ENCODE data around the gene FSTL4. TPM values are rescaled to one million over a fixed set of nuclear protein-coding genes. Genes with fewer than 3 reads are reported as not detected.

The FSTL4 gene
- total and polyA plus RNA-seq, 4 donors: 0.02 to 0.18 TPM; not detected in 2

DNA sequence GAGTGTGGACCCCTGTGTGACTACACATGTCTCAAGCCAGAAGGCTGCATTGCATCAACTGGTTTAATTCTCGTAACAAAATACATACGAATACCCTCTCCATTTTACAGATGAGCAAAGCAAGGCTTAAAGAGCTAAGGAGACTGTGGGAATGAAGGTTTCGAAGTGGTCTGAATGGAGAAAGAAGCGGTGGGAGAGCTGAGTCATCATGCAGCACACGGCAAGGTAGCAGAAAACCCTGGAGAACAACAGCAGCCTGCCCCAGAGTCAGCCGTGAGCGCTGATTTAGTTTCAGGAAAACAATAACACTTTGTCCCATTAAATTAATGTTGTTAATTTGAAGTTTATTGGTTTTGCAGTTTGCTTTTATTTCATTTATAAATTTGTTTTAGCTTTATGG lies 336.7 kb downstream of the FSTL4 start:
- Histone ChIP-seq H3K9ac (ENCODE audit: low read depth in 1 of 2, low read length in 2 of 2) (no peak overlapping the region), H3K4me1 (ENCODE audit: control insufficient read depth in 4 of 4, insufficient read depth in 4 of 4, low read length in 3 of 4) (no peaks in the 10 kb centered on the region), H3K27ac (ENCODE audit: low read depth in 1 of 2, low read length in 2 of 2) (no peak overlapping the region), H3K36me3 (ENCODE audit: control insufficient read depth in 4 of 4, insufficient read depth in 3 of 4, low read depth in 1 of 4, low read length in 3 of 4) (no peaks in the 10 kb centered on the region), H3K27me3 (ENCODE audit: control insufficient read depth in 4 of 4, insufficient read depth in 4 of 4, low read length in 3 of 4) (no peaks in the 10 kb centered on the region), H3K9me3 (ENCODE audit: control insufficient read depth in 4 of 4, low read length in 3 of 4) (no peaks in the 10 kb centered on the region), H3K4me3 (ENCODE audit: low read depth in 1 of 3, low read length in 3 of 3) (no peak overlapping the region)
- DNase-seq (ENCODE audit: low spot score): no peak
- TF ChIP-seq, protein P1, sequence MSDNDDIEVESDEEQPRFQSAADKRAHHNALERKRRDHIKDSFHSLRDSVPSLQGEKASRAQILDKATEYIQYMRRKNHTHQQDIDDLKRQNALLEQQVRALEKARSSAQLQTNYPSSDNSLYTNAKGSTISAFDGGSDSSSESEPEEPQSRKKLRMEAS (IDR thresholded peaks at IDR 0.05): no peak
- TF ChIP-seq SP1 (IDR thresholded peaks at IDR 0.05): no peak
- TF ChIP-seq TAF1 (conservative IDR thresholded peaks at IDR 0.05): no peak
- WGBS: 95% methylated on average over 7 of the region's 7 CpGs

DNA sequence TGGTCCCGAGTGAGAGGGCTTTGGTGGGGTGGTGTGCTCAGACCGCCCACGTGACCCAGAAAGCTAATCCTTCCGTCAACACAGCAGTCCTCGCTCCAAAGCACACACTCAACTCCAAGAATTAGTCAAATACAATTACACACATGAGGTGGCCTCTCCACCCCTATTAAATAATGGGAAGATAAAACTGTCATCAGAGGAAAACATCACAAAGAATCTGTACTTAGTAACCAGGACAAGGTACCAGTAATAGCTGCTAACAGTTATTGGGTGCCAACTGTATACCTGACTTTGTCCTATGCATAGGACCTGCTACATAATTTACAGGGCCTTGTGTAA lies 337.8 kb downstream of the FSTL4 start:
- no peak for DNase-seq (ENCODE audit: low spot score)
- Histone ChIP-seq H3K36me3 (ENCODE audit: control insufficient read depth in 4 of 4, insufficient read depth in 3 of 4, low read depth in 1 of 4, low read length in 3 of 4) (no peaks in the 10 kb centered on the region), H3K4me3 (ENCODE audit: low read depth in 1 of 3, low read length in 3 of 3) (no peak overlapping the region), H3K27ac (ENCODE audit: low read depth in 1 of 2, low read length in 2 of 2) (no peak overlapping the region), H3K4me1 (ENCODE audit: control insufficient read depth in 4 of 4, insufficient read depth in 4 of 4, low read length in 3 of 4) (no peaks in the 10 kb centered on the region), H3K9me3 (ENCODE audit: control insufficient read depth in 4 of 4, low read length in 3 of 4) (no peaks in the 10 kb centered on the region), H3K9ac (ENCODE audit: low read depth in 1 of 2, low read length in 2 of 2) (no peak overlapping the region), H3K27me3 (ENCODE audit: control insufficient read depth in 4 of 4, insufficient read depth in 4 of 4, low read length in 3 of 4) (no peaks in the 10 kb centered on the region)
- TF ChIP-seq NR2F2 (IDR thresholded peaks at IDR 0.05): no peak
- WGBS: 69% methylated on average over 5 of the region's 5 CpGs

DNA sequence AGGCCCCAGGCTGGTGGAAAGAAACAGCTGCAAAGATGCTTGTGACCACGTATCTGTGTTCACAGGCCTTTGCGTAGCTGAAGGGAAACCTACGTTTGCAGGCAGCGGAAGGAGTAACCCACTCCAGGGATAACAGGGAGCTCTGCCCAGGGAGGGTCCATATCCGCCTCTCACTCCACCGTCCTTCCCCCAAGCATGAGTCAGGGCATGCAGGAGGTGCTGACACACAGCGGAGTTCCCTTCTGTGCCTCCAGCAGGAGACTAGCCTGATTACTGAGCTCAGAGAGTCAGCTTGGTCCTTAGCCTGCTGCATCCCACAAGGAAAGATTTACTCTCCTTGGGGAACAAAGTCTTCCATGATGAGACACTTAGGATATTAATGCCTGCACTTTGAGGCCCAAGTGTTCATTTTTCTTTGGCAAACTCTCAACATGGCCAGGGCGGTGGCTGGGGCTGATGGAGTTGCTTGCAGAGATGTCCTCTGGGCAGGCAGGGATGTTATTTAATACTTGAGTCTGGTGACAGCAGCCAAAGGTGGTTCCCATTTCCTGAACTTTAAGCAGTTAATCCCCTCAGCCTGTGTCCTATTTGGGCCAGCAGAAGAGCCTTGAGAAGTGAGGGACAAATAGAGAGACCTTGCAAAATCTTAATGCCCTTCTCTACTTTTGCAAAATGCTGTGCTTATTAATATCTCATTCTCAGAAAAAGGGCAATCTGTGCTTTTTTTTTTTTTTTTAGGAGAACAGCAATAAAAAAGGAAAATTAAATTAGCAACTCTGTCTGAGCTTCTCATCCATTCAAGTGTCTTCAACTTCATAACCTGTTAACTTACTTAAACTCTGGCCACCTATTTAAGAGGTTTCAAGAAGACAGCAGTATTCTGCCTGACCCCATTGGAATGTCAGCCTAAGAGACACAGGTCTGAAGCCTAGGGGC lies 338.4 kb downstream of the FSTL4 start:
- 78% methylated on average over 8 of the region's 8 CpGs for WGBS
- no peak for DNase-seq (ENCODE audit: low spot score)
- Histone ChIP-seq H3K4me3 (ENCODE audit: low read depth in 1 of 3, low read length in 3 of 3) (no peak overlapping the region), H3K4me1 (ENCODE audit: control insufficient read depth in 4 of 4, insufficient read depth in 4 of 4, low read length in 3 of 4) (no peaks in the 10 kb centered on the region), H3K27ac (ENCODE audit: low read depth in 1 of 2, low read length in 2 of 2) (no peak overlapping the region), H3K9ac (ENCODE audit: low read depth in 1 of 2, low read length in 2 of 2) (no peak overlapping the region), H3K27me3 (ENCODE audit: control insufficient read depth in 4 of 4, insufficient read depth in 4 of 4, low read length in 3 of 4) (no peaks in the 10 kb centered on the region), H3K36me3 (ENCODE audit: control insufficient read depth in 4 of 4, insufficient read depth in 3 of 4, low read depth in 1 of 4, low read length in 3 of 4) (no peaks in the 10 kb centered on the region), H3K9me3 (ENCODE audit: control insufficient read depth in 4 of 4, low read length in 3 of 4) (no peaks in the 10 kb centered on the region)
- TF ChIP-seq NR2F2 (IDR thresholded peaks at IDR 0.05): no peak
- TF ChIP-seq, protein P2, sequence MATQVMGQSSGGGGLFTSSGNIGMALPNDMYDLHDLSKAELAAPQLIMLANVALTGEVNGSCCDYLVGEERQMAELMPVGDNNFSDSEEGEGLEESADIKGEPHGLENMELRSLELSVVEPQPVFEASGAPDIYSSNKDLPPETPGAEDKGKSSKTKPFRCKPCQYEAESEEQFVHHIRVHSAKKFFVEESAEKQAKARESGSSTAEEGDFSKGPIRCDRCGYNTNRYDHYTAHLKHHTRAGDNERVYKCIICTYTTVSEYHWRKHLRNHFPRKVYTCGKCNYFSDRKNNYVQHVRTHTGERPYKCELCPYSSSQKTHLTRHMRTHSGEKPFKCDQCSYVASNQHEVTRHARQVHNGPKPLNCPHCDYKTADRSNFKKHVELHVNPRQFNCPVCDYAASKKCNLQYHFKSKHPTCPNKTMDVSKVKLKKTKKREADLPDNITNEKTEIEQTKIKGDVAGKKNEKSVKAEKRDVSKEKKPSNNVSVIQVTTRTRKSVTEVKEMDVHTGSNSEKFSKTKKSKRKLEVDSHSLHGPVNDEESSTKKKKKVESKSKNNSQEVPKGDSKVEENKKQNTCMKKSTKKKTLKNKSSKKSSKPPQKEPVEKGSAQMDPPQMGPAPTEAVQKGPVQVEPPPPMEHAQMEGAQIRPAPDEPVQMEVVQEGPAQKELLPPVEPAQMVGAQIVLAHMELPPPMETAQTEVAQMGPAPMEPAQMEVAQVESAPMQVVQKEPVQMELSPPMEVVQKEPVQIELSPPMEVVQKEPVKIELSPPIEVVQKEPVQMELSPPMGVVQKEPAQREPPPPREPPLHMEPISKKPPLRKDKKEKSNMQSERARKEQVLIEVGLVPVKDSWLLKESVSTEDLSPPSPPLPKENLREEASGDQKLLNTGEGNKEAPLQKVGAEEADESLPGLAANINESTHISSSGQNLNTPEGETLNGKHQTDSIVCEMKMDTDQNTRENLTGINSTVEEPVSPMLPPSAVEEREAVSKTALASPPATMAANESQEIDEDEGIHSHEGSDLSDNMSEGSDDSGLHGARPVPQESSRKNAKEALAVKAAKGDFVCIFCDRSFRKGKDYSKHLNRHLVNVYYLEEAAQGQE (IDR thresholded peaks at IDR 0.05): no peak
- TF ChIP-seq, protein P3, sequence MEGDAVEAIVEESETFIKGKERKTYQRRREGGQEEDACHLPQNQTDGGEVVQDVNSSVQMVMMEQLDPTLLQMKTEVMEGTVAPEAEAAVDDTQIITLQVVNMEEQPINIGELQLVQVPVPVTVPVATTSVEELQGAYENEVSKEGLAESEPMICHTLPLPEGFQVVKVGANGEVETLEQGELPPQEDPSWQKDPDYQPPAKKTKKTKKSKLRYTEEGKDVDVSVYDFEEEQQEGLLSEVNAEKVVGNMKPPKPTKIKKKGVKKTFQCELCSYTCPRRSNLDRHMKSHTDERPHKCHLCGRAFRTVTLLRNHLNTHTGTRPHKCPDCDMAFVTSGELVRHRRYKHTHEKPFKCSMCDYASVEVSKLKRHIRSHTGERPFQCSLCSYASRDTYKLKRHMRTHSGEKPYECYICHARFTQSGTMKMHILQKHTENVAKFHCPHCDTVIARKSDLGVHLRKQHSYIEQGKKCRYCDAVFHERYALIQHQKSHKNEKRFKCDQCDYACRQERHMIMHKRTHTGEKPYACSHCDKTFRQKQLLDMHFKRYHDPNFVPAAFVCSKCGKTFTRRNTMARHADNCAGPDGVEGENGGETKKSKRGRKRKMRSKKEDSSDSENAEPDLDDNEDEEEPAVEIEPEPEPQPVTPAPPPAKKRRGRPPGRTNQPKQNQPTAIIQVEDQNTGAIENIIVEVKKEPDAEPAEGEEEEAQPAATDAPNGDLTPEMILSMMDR (IDR thresholded peaks at IDR 0.05; ENCODE audit: low read depth, low read length, missing input control): no peak
- no peak for TF ChIP-seq HNF4G (IDR thresholded peaks at IDR 0.05)
- TF ChIP-seq, protein P1 (IDR thresholded peaks at IDR 0.05): no peak
- TF ChIP-seq TAF1 (conservative IDR thresholded peaks at IDR 0.05): no peak
- TF ChIP-seq HNF4A (conservative IDR thresholded peaks at IDR 0.05): no peak
- no peak for TF ChIP-seq FOXA1 (IDR thresholded peaks at IDR 0.05)
- no peak for TF ChIP-seq GABPA (IDR thresholded peaks at IDR 0.05 in 1 of 2, conservative IDR thresholded peaks at IDR 0.05 in 1 of 2)
- no peak for TF ChIP-seq EGR1 (IDR thresholded peaks at IDR 0.05; ENCODE audit: low read depth in 2 of 2)
- no peak for TF ChIP-seq RAD21 (IDR thresholded peaks at IDR 0.05)
- TF ChIP-seq FOXA2 (IDR thresholded peaks at IDR 0.05): no peak
- no peak for TF ChIP-seq YY1 (IDR thresholded peaks at IDR 0.05)
- no peak for TF ChIP-seq JUND (IDR thresholded peaks at IDR 0.05)
- no peak for TF ChIP-seq SP1 (IDR thresholded peaks at IDR 0.05)
- TF ChIP-seq, protein P4, sequence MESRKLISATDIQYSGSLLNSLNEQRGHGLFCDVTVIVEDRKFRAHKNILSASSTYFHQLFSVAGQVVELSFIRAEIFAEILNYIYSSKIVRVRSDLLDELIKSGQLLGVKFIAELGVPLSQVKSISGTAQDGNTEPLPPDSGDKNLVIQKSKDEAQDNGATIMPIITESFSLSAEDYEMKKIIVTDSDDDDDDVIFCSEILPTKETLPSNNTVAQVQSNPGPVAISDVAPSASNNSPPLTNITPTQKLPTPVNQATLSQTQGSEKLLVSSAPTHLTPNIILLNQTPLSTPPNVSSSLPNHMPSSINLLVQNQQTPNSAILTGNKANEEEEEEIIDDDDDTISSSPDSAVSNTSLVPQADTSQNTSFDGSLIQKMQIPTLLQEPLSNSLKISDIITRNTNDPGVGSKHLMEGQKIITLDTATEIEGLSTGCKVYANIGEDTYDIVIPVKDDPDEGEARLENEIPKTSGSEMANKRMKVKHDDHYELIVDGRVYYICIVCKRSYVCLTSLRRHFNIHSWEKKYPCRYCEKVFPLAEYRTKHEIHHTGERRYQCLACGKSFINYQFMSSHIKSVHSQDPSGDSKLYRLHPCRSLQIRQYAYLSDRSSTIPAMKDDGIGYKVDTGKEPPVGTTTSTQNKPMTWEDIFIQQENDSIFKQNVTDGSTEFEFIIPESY (IDR thresholded peaks at IDR 0.05): no peak
- TF ChIP-seq, protein P5, sequence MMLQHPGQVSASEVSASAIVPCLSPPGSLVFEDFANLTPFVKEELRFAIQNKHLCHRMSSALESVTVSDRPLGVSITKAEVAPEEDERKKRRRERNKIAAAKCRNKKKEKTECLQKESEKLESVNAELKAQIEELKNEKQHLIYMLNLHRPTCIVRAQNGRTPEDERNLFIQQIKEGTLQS (IDR thresholded peaks at IDR 0.05): no peak
- no peak for TF ChIP-seq RXRA (IDR thresholded peaks at IDR 0.05)

All from liver (tissue), 9 donors.